IPS-NIHi7 (cell line): ENCODE measurements around the gene ESPL1.
A peak's percentile ranks its signal among the peaks of the same experiment; 100 is the strongest.

ENCODE experiments used
- DNase-seq: peaks from one replicate; pipeline ENCODE4 v3.0.0; 2012; ENCODE audit warnings: mixed read lengths; ENCODE audit errors: extremely low spot score

ESPL1 gene

GRCh38 chr12:53267999-53268629, at the start of gene ESPL1:
ESPL1 (plus strand) TSS chr12:53268299; CDS start chr12:53268767, 468 bp downstream.
- peak; percentile 93 for DNase-seq

- no peak for DNase-seq
Observed at GRCh38 chr12:53218551-53219291, 49.4 kb upstream of the ESPL1 start.

GRCh38 chr12:53219292-53219955, 48.7 kb upstream of the ESPL1 start:
- DNase-seq: no peak

DNA sequence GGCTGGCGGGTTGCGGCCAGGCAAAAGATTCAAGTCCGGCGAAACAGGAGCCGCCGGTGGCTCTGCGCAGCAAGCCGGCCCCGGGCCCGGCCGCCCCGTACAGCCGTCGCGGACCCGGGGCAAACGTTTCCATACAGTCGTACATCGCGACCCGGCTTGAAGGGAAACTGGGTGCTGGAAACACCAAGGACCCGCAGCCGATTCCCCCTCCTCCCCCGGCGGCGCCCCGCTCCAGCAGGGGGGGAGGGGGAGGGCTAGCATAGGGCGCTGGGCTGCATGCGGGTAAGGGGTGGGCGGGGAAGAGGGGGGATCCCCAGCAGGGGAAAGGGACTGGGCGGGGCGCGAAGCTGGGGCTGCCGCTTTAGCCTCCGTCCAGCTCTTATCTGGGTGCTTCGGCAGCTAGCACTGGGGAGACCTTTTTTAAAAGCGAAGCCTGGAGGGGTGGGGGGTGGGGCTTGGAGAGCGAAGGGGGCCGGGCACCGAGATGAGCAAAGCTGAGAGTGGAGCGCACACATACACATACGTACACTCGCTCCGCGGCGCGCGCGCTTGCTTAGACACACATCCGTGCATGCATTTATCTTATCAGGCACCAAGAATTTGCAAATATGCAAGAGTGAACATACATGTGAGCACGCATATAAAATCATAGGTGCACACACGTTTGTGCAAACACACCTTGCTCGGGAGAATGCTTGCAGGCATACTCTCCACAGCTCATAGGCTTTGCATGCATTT, 48.0 kb upstream of the ESPL1 start:
- peak; percentile 65 for DNase-seq

DNA sequence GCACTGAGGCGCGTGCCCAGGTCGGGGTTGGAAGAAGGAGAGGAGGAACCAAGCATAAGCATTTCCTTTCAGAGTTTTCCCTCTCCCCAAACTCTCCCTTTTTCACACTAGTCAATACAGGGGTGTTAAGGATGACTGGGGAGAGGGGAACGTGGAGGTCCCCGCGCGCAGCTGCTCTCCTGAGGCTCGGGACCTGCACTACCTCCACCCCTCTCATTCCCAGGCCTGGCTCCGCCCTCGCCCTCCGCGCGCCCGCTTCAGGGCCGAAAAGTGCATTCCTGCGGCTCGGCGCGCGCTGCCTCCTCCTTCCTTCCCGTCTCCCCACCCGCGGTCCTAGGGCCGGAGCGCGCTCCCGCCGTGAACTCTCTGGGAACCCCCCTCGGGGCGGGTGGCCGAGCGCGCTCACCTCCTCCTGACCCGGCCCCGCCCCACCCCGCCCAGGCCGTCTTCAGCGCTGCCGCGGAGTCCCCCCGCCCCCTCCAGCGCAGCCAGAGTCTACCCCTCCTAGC, 47.4 kb upstream of the ESPL1 start:
- peak; percentile 89 for DNase-seq

GRCh38 chr12:53221203-53222080, 46.7 kb upstream of the ESPL1 start:
- peak; percentile 77 for DNase-seq

GRCh38 chr12:53222170-53222721, 45.9 kb upstream of the ESPL1 start:
- DNase-seq: no peak

GRCh38 chr12:53222806-53223261, 45.3 kb upstream of the ESPL1 start:
- no peak for DNase-seq

DNA sequence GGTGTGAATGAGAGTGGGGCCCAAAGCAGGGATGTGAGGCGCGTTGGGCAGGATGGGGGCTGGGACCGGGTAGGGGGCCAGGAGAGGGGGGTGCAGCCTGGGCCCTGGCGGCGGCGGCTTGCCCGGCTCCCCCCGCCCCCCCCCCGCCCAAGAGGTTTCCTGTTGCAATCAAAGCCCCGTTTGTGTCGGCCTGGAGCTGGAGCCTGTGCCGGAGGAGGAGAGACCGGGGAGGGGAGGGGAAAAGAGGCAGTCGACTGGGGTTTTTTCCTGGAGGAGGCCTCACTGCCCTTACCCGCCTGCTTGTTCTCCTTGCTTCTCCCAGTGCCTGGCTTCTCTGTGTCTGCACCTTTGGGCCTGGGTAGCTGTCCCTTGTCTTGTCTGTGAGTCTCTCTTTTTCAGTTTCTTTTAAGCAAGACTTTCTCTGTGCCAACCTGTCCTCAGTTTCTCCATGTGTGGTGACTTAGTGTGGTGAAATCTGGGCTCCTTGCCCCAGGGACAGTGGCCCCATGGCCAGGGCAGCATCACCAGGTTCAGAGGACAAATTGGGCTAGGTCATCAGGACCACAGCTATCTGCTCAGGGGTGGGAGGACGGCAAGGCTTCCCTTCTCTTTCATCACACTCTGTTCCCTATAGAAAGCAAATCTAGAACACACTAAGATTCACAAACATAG, 44.6 kb upstream of the ESPL1 start:
- no peak for DNase-seq

- DNase-seq: peak; percentile 83
Observed at GRCh38 chr12:53224061-53224896, 43.8 kb upstream of the ESPL1 start.

DNA sequence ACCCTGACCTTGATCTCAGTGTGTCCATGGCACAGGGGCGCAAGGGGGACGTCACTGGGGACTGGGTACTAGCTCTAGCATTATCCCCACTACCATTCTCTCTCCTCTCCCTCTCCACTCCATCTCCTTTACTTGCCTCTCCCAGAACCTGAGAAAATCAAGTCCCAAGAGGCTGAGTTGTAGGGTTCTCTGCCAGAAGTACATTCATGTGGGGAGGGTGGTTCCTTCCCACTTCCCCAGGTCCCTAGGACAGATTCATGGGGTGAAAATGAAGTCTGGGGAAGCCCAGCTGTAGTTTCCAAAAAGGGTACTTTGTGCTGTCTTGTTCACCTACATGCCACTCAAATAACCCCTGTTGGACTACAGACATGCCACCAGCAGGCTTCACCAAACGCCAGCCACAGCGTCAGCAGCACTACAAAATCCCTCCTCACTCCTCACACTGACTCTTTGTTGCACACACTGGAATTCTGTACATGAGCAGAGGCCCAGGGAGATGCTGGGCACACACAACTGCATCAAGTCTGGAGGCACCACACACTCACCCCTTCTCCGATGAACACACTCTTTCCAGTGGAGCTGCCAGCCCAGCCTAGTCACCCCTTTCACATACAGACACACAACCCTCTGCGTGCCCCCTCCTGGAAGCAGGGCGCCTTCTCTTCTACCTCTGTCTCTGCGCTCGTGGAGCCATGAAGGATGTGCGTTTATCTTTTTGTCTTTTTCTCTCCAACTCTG, 43.0 kb upstream of the ESPL1 start:
- no peak for DNase-seq

DNA sequence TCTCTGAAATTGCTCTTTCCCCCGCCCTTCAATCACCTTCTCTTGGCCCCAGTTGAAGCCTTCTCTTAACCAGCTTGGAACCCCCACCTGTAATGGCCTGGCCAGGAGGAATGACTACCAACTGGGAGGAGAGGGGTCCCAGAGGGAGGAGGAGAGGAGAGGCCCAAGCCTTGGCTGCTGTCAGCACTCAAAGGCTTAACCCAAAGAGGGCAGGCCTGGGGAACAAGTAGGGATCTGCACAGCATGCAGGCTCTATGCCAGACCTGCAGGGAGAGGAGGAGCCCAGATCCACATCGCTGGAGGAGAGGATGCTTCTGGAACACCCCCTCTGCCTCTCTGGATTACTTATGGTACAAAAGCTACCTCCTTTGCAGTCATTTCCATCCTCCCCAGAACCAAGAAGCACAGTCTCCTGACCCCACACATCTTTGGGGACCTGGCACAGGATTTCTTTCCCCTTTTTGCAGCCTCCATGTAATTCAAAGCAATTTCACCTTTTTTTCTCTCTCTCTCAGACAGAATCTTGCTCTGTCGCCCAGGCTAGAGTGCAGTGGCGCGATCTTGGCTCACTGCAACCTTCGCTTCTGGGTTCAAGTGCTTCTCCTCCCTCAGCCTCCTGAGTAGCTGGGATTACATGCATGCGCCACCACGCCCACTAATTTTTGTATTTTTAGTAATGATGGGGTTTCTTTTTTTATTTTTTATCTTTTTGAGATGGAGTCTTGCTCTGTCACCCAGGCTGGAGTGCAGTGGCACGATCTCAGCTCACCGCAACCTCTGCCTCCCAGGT, 42.3 kb upstream of the ESPL1 start:
- no peak for DNase-seq

DNA sequence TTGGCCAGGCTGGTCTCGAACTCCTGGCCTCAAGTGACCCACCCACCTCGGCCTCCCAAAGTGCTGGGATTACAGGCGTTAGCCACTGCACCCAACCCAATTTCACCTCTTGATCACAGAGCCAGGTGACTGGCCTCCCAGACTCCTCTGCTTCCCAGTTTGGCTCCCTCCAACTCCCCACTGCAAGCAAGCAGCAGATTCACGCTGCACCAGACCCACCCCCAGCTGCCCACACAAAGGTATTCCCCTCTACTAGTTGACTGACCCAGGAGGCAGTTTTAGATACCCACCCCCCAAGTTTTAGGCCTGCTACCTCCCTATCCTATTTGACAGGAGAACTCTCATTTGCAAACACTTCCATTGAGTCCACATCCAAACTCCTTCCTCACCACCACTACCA, 41.3 kb upstream of the ESPL1 start:
- DNase-seq: no peak

- no peak for DNase-seq
Observed at GRCh38 chr12:53227341-53227740, 40.8 kb upstream of the ESPL1 start.

DNA sequence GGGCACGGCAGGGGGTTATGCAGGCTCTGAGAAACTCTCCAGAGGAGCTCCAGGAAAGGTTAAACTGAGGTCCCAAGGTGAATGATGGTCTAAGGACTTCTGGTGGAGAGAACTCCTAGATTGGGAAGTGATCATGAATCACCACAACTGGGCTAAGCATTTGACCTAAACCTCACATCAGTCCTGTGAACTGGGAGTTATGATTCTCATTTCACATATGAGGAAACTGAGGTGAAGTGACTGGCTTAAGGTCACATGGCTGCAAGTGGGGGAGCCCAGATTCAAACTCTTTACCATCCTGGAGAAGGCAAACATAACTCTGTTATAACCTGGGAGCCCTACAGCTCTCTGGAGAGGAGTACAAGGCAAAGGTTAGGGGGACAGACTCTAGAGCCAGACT, 40.3 kb upstream of the ESPL1 start:
- no peak for DNase-seq

GRCh38 chr12:53229454-53229853, 38.6 kb upstream of the ESPL1 start:
- DNase-seq: no peak

DNA sequence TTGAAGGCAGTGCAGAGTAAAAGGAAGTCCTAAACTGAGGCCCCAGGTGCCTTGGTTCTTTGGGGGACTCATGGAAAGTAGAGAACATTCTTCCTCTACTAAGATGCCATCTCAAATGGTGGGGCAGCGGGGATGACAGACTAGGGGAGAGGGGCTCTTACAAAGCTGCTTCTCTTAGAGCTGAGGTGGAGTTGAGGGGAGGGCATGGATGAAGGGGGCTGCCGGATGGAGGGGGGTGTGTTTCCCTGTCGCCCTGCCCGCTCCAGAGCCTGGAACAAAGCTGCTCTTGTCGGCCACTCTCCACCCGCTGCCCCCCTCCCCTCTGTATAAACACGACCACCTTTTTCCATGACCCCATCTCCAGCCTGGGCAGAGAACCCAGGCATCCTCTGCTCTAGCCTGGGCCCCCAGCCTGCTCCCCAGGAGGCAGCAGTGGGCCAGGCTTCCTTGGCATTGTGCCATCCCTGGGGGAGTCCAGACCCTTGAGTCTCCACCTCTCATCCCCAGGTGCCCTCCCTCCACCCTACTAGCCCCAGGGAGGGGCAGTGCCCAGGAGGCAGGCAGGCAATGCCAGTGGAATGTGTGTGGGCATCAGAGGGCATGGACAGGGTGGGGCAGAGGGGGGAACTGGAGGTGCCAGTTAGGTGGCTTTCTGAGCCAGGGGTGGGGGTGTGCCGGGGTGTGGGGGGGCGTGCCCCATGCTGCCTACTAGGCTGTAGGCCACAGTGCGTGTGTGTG, 37.8 kb upstream of the ESPL1 start:
- no peak for DNase-seq
